Activated CD4-positive, alpha-beta T cell treated with anti-CD3 and anti-CD28 coated beads, Interleukin-2, amount 50 U/mL, for 48 hours (primary cell): ENCODE measurements around the gene GPR155.

ENCODE experiments used
- DNase-seq, 2 experiments: peaks; one replicate each; pipeline ENCODE4 v3.0.0-alpha.2; 2020

Gene GPR155

GRCh38 chr2:174486563-174487107 is at the start of gene GPR155:
Gene GPR155 (minus strand): TSS chr2:174487029. CDS start chr2:174481956, 5,073 bp downstream.
- DNase-seq, result peak; percentile 59 to 66

GRCh38 chr2:174535757-174536703 is 49.2 kb upstream of the GPR155 start:
- no peak for DNase-seq

GRCh38 chr2:174535083-174535482 is 48.3 kb upstream of the GPR155 start:
- DNase-seq, result no peak

GRCh38 chr2:174529916-174530315 is 43.1 kb upstream of the GPR155 start:
- no peak for DNase-seq

- no peak for DNase-seq
Measured at GRCh38 chr2:174527959-174528358, 41.1 kb upstream of the GPR155 start.

GRCh38 chr2:174527101-174527721 is 40.4 kb upstream of the GPR155 start:
- DNase-seq, result no peak

GRCh38 chr2:174524527-174524926 is 37.7 kb upstream of the GPR155 start:
- no peak for DNase-seq

GRCh38 chr2:174522553-174522952 is 35.7 kb upstream of the GPR155 start:
- no peak for DNase-seq

GRCh38 chr2:174518395-174518794 is 31.6 kb upstream of the GPR155 start:
- no peak for DNase-seq

GRCh38 chr2:174516501-174517378 is 29.9 kb upstream of the GPR155 start:
- no peak for DNase-seq

GRCh38 chr2:174512345-174512744 is 25.5 kb upstream of the GPR155 start:
- no peak for DNase-seq

- DNase-seq, result no peak
Measured at GRCh38 chr2:174511580-174512260, 24.9 kb upstream of the GPR155 start.

GRCh38 chr2:174510583-174511189 is 23.9 kb upstream of the GPR155 start:
- no peak for DNase-seq

- DNase-seq, result no peak
Measured at GRCh38 chr2:174503161-174503809, 16.5 kb upstream of the GPR155 start.

GRCh38 chr2:174499371-174499770 is 12.5 kb upstream of the GPR155 start:
- no peak for DNase-seq

GRCh38 chr2:174495365-174496012 is 8.7 kb upstream of the GPR155 start:
- DNase-seq, result no peak

GRCh38 chr2:174493549-174494331 is 6.9 kb upstream of the GPR155 start:
- DNase-seq, result no peak

GRCh38 chr2:174492963-174493431 is 6.2 kb upstream of the GPR155 start:
- peak; percentile 49 to 67 for DNase-seq

GRCh38 chr2:174491947-174492346 is 5.1 kb upstream of the GPR155 start:
- no peak for DNase-seq

GRCh38 chr2:174490051-174490450 is 3.2 kb upstream of the GPR155 start:
- no peak for DNase-seq
